NCI-H1105 (cell line): ENCODE measurements around the gene PCYT1B.

ENCODE experiments used
- DNase-seq: peaks from one replicate; lab custom pipeline; 2025; lab: John Stamatoyannopoulos, UW

PCYT1B gene

DNA sequence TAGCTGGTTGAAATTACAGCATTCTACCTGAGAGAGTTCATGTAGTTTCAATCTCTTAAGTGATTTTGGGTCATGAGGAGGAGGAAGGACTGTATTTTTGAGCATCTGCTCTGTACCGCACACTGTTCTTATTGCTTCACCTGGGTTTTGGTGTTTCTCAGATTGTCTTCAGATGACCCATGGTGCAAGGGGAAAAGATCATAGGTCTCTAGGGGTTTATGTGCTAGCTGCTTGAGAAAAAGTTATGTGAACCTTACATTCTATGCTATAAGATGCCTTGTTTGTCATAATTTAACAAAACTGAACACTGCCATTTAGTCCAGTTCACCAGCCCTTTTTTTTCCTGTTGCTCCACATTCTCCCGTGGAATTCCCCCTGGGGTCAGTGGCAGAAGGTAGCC is 121.7 kb downstream of the PCYT1B start:
- DNase-seq, result no peak

GRCh38 chrX:24520472-24520871 is 126.7 kb downstream of the PCYT1B start:
- DNase-seq, result no peak

- no peak for DNase-seq
These were observed 131.7 kb downstream of the PCYT1B start for GRCh38 chrX:24515447-24515846.

DNA sequence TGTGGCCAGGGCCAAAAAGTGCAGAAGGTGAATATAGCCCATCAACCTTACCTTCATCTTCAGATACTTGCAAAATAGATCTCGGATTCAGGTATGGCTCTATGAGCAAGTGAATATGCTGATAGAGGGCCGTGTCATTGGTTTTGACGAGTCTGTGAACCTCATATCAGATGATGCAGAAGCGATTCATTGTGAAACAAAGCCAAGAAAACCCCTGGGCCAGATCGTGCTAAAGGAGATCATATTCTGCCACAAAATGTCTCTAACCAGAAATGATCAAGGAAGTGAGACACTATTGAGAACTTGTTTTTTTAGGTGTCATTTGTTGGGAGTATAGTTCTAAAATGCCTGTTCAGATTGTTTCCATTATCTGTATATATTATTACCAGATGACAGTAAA is 133.7 kb downstream of the PCYT1B start:
- DNase-seq, result no peak

DNA sequence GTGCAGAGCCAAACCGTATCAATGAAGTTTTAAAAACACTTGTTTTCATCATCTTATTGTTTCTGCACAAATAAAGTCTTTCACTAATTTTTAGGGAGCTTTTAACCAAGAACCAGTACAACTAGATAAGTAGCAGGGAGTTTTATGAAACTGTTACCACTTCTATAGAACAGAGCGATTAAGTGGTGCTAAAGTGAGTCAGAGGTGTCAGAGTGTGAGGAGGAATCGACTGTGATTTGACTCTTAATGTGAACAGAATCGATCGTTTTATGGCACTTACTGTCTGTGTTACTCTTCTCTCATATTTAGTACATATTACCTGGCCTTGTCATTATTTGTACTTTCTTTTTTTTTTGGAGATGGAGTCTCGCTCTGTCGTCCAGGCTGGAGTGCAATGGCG is 138.8 kb downstream of the PCYT1B start:
- DNase-seq, result no peak
